GM19099 (cell line): ENCODE data around the gene TES.

ENCODE experiments used
- POLR2A ChIP-seq: IDR thresholded peaks from 3 replicates; pipeline ENCODE4 v1.6.1; 2011; ENCODE audit warnings: low read depth; ENCODE audit not compliant: insufficient read length; ENCODE audit errors: extremely low read depth

Gene TES, protein sequence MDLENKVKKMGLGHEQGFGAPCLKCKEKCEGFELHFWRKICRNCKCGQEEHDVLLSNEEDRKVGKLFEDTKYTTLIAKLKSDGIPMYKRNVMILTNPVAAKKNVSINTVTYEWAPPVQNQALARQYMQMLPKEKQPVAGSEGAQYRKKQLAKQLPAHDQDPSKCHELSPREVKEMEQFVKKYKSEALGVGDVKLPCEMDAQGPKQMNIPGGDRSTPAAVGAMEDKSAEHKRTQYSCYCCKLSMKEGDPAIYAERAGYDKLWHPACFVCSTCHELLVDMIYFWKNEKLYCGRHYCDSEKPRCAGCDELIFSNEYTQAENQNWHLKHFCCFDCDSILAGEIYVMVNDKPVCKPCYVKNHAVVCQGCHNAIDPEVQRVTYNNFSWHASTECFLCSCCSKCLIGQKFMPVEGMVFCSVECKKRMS

GRCh38 chr7:116210345-116211005 lies at the start of gene TES:
Gene TES, plus strand, starts transcription at chr7:116210539. Its CDS starts 169 bp downstream, at chr7:116210708.
- peak; percentile 61 for TF ChIP-seq POLR2A

- no peak for TF ChIP-seq POLR2A
Observed at GRCh38 chr7:116161728-116162127, 48.6 kb upstream of the TES start.

GRCh38 chr7:116162254-116162653 lies 48.1 kb upstream of the TES start:
- TF ChIP-seq POLR2A: no peak

GRCh38 chr7:116162992-116163391 lies 47.3 kb upstream of the TES start:
- TF ChIP-seq POLR2A: no peak

GRCh38 chr7:116164552-116165306 lies 45.6 kb upstream of the TES start:
- TF ChIP-seq POLR2A: no peak

GRCh38 chr7:116165717-116166116 lies 44.6 kb upstream of the TES start:
- TF ChIP-seq POLR2A: no peak

DNA sequence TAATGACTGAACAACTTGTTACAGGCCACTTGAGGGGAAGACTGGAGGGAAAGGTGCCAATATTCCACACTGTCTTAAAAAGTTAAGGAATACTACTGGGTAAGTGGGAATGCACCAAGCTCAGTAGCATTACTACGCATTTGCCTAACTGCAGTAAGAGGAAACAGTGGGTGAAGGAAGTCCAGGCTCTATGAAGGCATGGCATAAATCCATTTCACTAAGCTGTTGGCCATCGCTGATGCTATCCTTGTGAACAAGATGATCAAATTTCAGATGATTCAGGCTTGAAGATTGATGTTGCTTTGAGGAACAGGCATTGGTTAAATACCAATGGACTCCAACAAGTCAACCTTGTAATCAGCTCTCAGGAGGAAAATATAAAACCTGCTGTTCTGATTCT lies 44.2 kb upstream of the TES start:
- no peak for TF ChIP-seq POLR2A

DNA sequence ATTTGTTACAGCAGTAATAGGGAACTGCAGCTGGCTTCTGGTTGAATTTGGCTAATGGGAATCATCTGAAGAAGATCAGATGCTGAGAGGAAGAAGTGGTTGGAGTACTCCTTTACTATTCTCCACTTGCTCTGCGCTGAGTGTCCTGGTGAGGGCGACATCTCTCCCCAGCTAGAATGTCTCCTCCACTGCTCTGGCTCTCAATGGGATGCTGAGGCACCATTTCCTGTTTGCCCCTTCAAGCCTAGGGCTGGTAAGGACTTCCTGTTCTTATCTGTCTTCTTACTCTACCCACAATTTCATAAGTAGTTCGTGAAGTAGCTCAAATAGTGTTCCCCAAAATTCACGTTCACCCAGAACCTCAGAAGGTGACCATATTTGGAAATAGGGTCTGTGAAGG lies 43.2 kb upstream of the TES start:
- no peak for TF ChIP-seq POLR2A

DNA sequence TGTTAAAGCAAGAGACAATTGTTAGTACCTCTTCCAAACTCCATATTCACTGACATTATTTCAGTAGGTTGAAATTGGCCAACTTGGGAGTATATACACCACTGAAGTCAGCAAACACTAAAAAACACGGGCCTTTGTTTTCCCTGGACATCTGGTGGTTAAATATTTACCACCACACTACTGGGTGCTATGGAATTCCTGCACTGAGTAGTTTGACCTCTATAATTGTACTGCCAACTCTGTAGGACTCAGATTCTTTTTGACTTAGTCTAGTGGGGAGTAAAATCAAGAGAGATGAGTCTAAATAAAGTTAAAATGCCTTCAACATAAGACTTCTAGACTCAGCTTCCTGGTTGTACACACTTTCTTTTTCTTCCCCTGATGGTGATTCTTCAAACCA lies 41.3 kb upstream of the TES start:
- no peak for TF ChIP-seq POLR2A

DNA sequence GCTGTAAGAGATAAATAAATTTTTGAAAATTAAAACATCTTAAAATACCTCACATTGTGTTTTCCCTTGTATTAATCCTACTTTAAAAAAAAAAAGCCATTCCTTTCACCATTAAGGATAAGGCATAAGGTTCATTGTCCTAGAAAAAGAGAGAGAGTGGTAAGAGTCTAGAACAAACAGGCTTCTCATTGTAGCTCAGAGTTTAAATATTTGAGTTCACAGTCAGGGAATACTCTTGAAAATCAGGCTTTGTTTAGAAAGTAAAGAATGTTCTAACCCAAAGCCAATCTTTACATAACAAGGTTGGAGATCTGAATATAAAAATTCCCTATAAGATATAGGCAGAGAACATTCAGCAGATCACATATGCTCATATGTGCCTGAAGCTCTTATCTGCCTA lies 40.2 kb upstream of the TES start:
- TF ChIP-seq POLR2A: no peak

GRCh38 chr7:116171094-116171493 lies 39.2 kb upstream of the TES start:
- no peak for TF ChIP-seq POLR2A

- no peak for TF ChIP-seq POLR2A
Observed at GRCh38 chr7:116172353-116172752, 38.0 kb upstream of the TES start.

- TF ChIP-seq POLR2A: no peak
Observed at GRCh38 chr7:116173051-116174028, 37.0 kb upstream of the TES start.

DNA sequence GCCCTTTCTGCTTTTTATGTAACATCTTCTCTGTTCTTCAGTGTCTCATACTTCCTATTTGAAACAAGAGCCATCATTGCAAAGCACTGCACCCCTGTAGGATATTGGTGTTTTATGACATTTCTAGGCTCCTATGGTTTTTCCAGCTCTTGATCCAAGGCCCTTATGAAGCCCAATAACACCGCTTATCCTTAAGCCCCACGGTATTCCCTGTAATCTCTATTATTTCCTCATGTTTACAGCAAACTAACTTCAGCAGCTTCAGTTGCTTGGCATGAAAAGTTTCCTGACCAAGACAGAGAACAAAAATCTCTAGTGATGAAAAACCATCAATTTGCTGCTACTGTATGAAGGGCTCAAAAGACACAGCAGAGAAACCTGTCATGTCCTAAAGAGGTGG lies 34.1 kb upstream of the TES start:
- no peak for TF ChIP-seq POLR2A
